ENCODE data around the gene PPP1R12A. TPM values are rescaled to one million over a fixed set of nuclear protein-coding genes. Genes with fewer than 3 reads are reported as not detected.

Gene PPP1R12A
- 220 and 247 TPM in 2 replicates for total RNA-seq

GRCh38 chr12:79935021-79935623 lies at the start of gene PPP1R12A:
Gene PPP1R12A, minus strand, starts transcription at chr12:79935097. Its CDS starts 166 bp downstream, at chr12:79934931.

Other genes starting within 250 kb of the PPP1R12A start
- gene PAWR, start 244.1 kb downstream of the PPP1R12A start, total RNA-seq, result 35.9 and 45.2 TPM in 2 replicates
- 0.62 and 1.6 TPM in 2 replicates for gene OTOGL, start 164.4 kb upstream of the PPP1R12A start, total RNA-seq

Data from aortic smooth muscle cell (primary cell).